ENCODE measurements around the gene EHD4.

The EHD4 gene

GRCh38 chr15:41914411-41914810 is 57.9 kb downstream of the EHD4 start:
- no peak for DNase-seq (ENCODE audit: low read depth)
- no peak for TF ChIP-seq CTCF (IDR thresholded peaks at IDR 0.05; ENCODE audit: low read length, missing control alignments)
- no peak overlapping the region for H3K4me3 ChIP-seq (replicated peaks; ENCODE audit: low read depth, low read length)

- no peak for DNase-seq (ENCODE audit: low read depth)
- no peak for TF ChIP-seq CTCF (IDR thresholded peaks at IDR 0.05; ENCODE audit: low read length, missing control alignments)
- no peak overlapping the region for H3K4me3 ChIP-seq (replicated peaks; ENCODE audit: low read depth, low read length)
These were observed 59.1 kb downstream of the EHD4 start for GRCh38 chr15:41913256-41913655.

GRCh38 chr15:41911691-41912345 is 60.5 kb downstream of the EHD4 start:
- no peak for DNase-seq (ENCODE audit: low read depth)
- H3K4me3 ChIP-seq (replicated peaks; ENCODE audit: low read depth, low read length) = no peak overlapping the region
- no peak for TF ChIP-seq CTCF (IDR thresholded peaks at IDR 0.05; ENCODE audit: low read length, missing control alignments)

- TF ChIP-seq CTCF (IDR thresholded peaks at IDR 0.05; ENCODE audit: low read length, missing control alignments) = no peak
- no peak overlapping the region for H3K4me3 ChIP-seq (replicated peaks; ENCODE audit: low read depth, low read length)
- DNase-seq (ENCODE audit: low read depth) = no peak
These were observed 63.5 kb downstream of the EHD4 start for GRCh38 chr15:41908736-41909461.

GRCh38 chr15:41907141-41907540 is 65.2 kb downstream of the EHD4 start:
- no peak for DNase-seq (ENCODE audit: low read depth)
- no peak overlapping the region for H3K4me3 ChIP-seq (replicated peaks; ENCODE audit: low read depth, low read length)
- no peak for TF ChIP-seq CTCF (IDR thresholded peaks at IDR 0.05; ENCODE audit: low read length, missing control alignments)

GRCh38 chr15:41906608-41907007 is 65.7 kb downstream of the EHD4 start:
- DNase-seq (ENCODE audit: low read depth) = no peak
- TF ChIP-seq CTCF (IDR thresholded peaks at IDR 0.05; ENCODE audit: low read length, missing control alignments) = no peak
- H3K4me3 ChIP-seq (replicated peaks; ENCODE audit: low read depth, low read length) = no peak overlapping the region

Data from fibroblast of pulmonary artery (primary cell).